ENCODE measurements around the gene GRHL1. TPM values are rescaled to one million over a fixed set of nuclear protein-coding genes. Genes with fewer than 3 reads are reported as not detected.

Gene GRHL1
- total and polyA plus RNA-seq, 8 donors: 2.4 to 7.3 (median 5.5) TPM

DNA sequence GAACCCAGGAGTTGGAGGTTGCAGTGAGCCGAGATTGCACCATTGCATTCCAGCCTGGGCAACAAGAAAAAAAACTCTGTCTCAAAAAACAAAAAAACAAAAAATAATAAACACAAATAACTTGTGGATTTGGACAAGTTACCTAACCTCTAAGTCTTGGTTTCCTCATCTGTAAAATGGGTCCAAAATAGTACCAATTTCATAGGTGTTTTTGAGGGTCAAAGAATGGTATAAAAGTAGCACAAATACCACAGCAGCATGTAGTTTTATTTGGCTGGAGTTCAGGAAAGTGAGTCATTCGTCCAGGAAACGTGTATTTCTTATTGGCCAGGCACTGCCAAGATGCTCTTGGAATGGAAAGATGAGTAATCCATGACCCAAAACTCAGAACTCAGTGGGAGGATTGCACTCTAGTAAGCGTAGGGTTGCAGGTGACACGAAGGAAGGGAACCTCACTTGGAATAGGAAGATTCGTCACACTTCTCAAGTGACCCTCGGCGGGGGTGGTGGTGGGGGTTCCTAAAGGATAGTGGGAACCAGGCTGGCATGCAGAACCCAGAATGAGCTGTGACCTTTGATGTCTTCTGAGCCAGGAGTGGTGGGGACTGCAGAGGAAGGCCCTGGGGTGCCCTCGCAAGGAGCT is 24.4 kb downstream of the GRHL1 start:
- H3K36me3 ChIP-seq: no peaks in the 10 kb centered on the region
- no peaks in the 10 kb centered on the region for H3K9me3 ChIP-seq
- ATAC-seq: peak; percentile 57
- H3K4me3 ChIP-seq: no peak overlapping the region
- TF ChIP-seq, protein P1, sequence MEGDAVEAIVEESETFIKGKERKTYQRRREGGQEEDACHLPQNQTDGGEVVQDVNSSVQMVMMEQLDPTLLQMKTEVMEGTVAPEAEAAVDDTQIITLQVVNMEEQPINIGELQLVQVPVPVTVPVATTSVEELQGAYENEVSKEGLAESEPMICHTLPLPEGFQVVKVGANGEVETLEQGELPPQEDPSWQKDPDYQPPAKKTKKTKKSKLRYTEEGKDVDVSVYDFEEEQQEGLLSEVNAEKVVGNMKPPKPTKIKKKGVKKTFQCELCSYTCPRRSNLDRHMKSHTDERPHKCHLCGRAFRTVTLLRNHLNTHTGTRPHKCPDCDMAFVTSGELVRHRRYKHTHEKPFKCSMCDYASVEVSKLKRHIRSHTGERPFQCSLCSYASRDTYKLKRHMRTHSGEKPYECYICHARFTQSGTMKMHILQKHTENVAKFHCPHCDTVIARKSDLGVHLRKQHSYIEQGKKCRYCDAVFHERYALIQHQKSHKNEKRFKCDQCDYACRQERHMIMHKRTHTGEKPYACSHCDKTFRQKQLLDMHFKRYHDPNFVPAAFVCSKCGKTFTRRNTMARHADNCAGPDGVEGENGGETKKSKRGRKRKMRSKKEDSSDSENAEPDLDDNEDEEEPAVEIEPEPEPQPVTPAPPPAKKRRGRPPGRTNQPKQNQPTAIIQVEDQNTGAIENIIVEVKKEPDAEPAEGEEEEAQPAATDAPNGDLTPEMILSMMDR (IDR thresholded peaks at IDR 0.05): no peak
- peak overlapping the region in 1 of 2 donors; percentile 23 for H3K27ac ChIP-seq
- intact Hi-C loops (cut with DNase I): no loop called here
- peaks cover 10 to 32% of the 10 kb centered on the region in 2 donors for H3K4me1 ChIP-seq
- H3K27me3 ChIP-seq: peaks cover 0 to 19% of the 10 kb centered on the region in 2 donors
- no peak for DNase-seq

DNA sequence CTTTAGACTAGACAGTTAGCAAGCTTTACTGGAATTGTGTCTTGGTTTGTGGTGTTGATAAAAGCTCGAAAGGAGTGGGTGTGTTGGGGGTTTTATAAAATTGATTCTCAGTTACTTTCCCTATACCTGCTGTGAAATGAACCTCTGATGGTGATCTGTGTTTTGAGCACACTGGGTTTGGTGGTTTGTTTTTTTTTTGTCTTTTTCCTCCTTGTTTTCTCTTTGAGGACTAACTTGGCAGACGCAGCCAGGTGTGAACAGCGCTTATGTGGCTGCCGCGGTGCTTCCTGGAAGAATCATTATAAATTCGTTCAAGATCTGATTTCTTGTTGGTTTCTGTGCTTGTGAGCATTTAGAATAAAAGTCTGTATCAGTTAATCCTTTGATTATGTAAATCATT is 28.5 kb downstream of the GRHL1 start:
- intact Hi-C loops (cut with DNase I): loop anchor here in 1 of 2 donors (10.0 kb wide), 2 partner anchors 65 to 175 kb away; partner anchors contain the start of gene KLF11
- Histone ChIP-seq H3K27ac (no peak overlapping the region), H3K4me1 (peaks cover 8 to 33% of the 10 kb centered on the region in 2 donors), H3K9me3 (no peaks in the 10 kb centered on the region), H3K4me3 (no peak overlapping the region), H3K36me3 (no peaks in the 10 kb centered on the region), H3K27me3 (peaks cover 0 to 19% of the 10 kb centered on the region in 2 donors)
- TF ChIP-seq, protein P1 (IDR thresholded peaks at IDR 0.05): no peak
- DNase-seq (no peak), ATAC-seq (no peak)

DNA sequence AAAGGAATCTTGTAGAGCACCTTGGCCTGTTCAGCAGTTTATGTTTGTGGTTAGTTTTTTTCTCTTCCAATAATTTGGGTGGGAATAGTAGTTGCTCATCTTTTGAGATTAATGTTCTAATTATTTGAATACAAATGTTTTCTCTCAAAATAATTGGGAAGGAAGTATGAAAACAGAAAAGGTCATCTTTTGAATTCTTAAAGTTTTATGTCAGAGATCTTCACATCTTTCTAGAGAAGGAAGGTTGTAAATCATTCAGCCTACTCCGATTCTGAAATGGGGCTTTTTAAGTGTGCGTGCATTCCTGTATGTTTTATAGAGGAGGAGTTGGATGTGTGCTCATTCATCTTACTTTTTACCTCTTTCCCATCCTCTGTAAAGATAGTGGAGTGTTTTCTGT is 29.0 kb downstream of the GRHL1 start:
- Histone ChIP-seq H3K4me3 (no peak overlapping the region), H3K4me1 (peaks cover 2 to 27% of the 10 kb centered on the region in 2 donors), H3K27me3 (peaks cover 0 to 19% of the 10 kb centered on the region in 2 donors), H3K36me3 (no peaks in the 10 kb centered on the region), H3K9me3 (no peaks in the 10 kb centered on the region), H3K27ac (no peak overlapping the region)
- TF ChIP-seq, protein P1 (IDR thresholded peaks at IDR 0.05): no peak
- intact Hi-C loops (cut with DNase I): loop anchor here in 1 of 2 donors (10.0 kb wide), 2 partner anchors 64 to 176 kb away; partner anchors contain the start of gene KLF11
- DNase-seq: no peak
- no peak for ATAC-seq

DNA sequence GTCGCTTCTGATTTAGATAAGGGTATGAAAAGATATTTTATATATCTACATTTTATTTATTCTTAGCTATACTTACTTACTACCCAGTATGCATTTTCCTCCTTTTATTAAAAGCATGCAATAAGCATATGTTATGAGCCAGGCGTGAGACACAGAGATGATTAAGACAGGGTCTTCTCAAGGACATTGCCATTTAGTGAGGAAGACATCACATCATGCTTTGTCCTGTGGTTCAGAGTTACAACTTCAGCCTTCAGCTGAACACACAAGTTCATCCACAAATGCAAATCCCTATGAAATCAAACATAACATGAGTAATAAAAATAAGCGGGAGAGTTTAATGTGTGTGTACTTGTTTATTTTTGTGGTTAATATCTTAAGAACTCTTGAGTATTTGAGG is 30.2 kb downstream of the GRHL1 start:
- intact Hi-C loops (cut with DNase I): loop anchor here in 1 of 2 donors (10.0 kb wide), 2 partner anchors 63 to 177 kb away; partner anchors contain the start of gene KLF11
- H3K27ac ChIP-seq: no peak overlapping the region
- H3K4me1 ChIP-seq: peaks cover 0 to 16% of the 10 kb centered on the region in 2 donors
- TF ChIP-seq, protein P1 (IDR thresholded peaks at IDR 0.05): no peak
- H3K36me3 ChIP-seq: no peaks in the 10 kb centered on the region
- H3K4me3 ChIP-seq: no peak overlapping the region
- no peak for ATAC-seq
- H3K9me3 ChIP-seq: no peaks in the 10 kb centered on the region
- no peak for DNase-seq
- peaks cover 0 to 19% of the 10 kb centered on the region in 2 donors for H3K27me3 ChIP-seq

DNA sequence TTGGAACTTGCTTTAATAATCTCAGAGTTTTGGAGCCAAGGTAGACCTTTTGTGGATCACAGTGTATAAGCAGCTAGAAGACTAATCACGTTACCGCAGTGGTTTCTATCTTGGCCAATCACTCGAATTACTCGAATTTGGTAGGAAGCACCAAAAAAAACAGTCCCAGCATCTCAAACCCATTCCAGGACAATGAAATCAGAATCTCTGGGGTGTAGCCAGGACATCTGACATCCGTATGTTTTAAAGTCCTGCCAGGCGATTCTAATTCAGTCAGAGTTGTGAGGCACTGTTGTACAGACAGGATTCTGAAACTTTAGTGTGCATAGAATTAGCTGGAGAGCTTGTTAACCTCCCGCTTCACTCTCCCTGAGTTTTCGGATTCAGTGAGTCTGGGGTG is 30.8 kb downstream of the GRHL1 start:
- ATAC-seq (no peak), DNase-seq (no peak)
- Histone ChIP-seq H3K27ac (no peak overlapping the region), H3K9me3 (no peaks in the 10 kb centered on the region), H3K27me3 (peaks cover 0 to 19% of the 10 kb centered on the region in 2 donors), H3K4me3 (no peak overlapping the region), H3K4me1 (peaks cover 0 to 14% of the 10 kb centered on the region in 2 donors), H3K36me3 (no peaks in the 10 kb centered on the region)
- TF ChIP-seq, protein P1 (IDR thresholded peaks at IDR 0.05): no peak
- intact Hi-C loops (cut with DNase I): loop anchor here in 1 of 2 donors (10.0 kb wide), 2 partner anchors 63 to 177 kb away; partner anchors contain the start of gene KLF11
